SK-N-MC (cell line): ENCODE results near the gene DPH3.

ENCODE experiments used
- EZH2 ChIP-seq: fragments of 200-600 bp; sonication (generic); IDR thresholded peaks from one replicate; pipeline ENCODE4 v1.6.1; 2017; ENCODE audit warnings: antibody characterized with exemption
- FOXP2 ChIP-seq: optimal IDR thresholded peaks from 2 replicates; pipeline ENCODE3; 2011; ENCODE audit warnings: mild to moderate bottlenecking, moderate library complexity; ENCODE audit not compliant: insufficient read depth; ENCODE audit errors: extremely low read length, control extremely low read depth
- POLR2AphosphoS5 ChIP-seq: IDR thresholded peaks from 2 replicates; pipeline ENCODE4 v1.6.1; 2012; ENCODE audit warnings: mild to moderate bottlenecking, low read depth, low read length, borderline replicate concordance

DNA sequence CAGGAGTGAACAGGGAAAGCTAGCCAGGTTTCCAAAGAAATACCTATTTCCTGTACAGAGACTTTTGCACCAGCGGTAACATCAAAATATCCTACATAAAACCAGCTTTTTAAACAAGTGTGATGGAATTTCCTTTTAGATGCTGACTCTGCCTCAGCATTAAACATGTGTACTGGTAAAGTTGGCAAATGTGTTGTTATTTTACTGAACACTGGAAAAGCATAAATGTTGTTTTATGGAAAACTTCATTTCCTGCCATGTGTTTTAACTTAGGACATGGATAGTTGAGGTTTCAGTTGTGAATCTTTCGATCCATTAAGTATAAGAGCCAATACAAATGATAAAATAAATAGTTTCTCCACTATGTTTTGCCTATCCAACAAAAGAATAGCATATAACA is 15.9 kb upstream of the DPH3 start:
- no peak for TF ChIP-seq POLR2AphosphoS5
- no peak for TF ChIP-seq EZH2
- no peak for TF ChIP-seq FOXP2
